Right hindlimb (tissue), 1 donor: ENCODE results near the gene NKTR.

Experiments
- DNase-seq: peaks from one replicate; pipeline ENCODE4 v3.0.0-alpha.2; 2018

The NKTR gene

DNA sequence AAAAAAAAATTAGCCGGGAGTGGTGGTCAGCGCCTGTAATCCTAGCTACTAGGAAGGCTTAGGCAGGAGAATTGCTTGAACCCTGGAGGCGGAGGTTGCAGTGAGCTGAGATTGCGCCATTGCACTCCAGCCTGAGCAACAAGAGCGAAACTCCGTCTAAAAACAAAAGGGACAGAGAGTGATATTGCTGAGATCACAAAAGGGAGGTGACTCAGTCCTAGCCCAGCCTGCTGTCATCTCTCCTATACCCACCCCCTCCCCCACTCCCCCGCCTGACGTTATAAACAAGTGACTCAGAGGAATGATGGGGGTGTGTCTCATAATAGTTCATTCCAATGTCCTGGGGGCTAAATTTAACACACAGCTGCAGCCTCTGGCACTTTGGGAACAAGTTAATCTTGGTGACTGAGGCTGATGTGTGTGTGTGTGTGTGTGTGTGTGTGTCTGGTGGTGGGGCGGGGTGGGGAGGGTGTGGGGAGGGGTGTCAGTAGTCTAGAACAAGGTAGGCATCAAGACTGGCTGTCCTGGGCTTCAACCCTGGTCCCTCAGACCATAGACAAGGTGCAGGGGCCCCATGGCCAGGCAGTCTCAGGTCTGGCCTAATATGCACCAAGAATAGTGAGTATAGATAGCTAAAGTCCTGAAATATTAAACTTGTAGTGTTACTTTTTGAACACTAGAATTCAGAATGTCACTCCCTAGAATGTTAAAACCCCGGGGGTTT lies 83.6 kb downstream of the NKTR start:
- peak; percentile 59 for DNase-seq

GRCh38 chr3:42684632-42685362 lies 84.3 kb downstream of the NKTR start:
- DNase-seq, result no peak

- DNase-seq, result peak; percentile 62
Observed at GRCh38 chr3:42685363-42685881, 84.9 kb downstream of the NKTR start, which contains the start of gene KLHL40. TSS of gene KLHL40 (plus strand) at chr3:42685537. CDS start at chr3:42685619, 82 bp downstream.

GRCh38 chr3:42685891-42686820 lies 85.7 kb downstream of the NKTR start:
- peak; percentile 35 for DNase-seq

DNA sequence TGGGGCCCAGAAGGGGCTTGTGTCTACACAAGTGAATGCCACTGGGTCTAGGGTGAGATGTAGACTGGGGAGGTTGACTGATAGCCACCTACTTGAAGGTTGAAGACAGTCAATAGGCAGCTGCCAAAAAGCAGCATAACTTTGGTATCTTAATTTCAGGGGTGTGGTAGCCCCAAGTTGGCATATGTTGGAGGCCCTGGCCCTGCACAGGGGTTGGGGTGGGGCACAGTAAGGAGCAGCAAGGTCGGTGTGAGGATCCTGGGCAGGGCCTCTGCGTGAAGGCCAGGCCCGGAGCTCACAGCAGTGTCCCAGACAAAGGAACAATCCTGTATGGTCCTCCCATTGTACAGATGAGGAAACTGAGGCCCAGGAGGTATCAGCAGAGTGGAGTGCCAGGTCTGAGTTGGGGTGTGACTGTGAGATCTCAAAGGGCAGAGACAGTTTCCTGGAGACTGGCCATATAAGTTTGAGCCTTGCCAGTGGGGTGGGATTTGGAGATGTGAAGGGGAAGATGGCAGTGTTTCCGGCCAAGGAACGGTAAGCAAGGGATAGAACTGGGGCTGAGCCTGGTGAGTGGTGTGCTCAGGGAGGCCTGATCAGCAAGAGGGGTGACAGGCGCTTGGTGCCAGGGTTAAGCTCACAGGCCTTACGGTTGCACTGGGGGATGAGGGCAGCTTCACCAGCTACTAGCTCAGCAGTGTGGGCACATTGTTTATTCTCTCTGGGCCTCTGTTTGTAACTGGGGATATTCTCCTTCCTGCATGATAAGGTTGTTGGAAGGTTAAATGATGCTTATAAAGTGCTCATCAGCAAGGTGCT lies 86.6 kb downstream of the NKTR start:
- peak; percentile 6 for DNase-seq

DNA sequence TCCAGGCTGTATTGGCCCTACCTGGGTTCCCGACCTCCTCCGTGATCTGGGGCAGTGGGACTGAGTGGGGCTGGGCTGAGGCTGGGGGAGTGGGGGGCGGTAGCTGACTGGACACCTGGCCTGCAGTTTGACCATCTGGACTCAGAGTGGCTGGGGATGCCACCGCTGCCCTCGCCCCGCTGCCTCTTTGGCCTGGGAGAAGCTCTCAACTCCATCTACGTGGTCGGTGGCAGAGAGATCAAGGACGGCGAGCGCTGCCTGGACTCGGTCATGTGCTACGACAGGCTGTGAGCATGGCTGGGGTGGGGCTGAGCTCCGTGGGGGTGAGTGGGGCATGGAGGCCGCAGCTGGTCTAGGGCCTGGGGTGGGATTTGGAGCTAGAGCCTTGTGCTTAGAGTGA lies 87.5 kb downstream of the NKTR start:
- peak; percentile 11 for DNase-seq

- DNase-seq, result peak; percentile 7
Observed at GRCh38 chr3:42688487-42689420, 88.3 kb downstream of the NKTR start.

- peak; percentile 5 for DNase-seq
Observed at GRCh38 chr3:42689421-42690014, 89.0 kb downstream of the NKTR start.

DNA sequence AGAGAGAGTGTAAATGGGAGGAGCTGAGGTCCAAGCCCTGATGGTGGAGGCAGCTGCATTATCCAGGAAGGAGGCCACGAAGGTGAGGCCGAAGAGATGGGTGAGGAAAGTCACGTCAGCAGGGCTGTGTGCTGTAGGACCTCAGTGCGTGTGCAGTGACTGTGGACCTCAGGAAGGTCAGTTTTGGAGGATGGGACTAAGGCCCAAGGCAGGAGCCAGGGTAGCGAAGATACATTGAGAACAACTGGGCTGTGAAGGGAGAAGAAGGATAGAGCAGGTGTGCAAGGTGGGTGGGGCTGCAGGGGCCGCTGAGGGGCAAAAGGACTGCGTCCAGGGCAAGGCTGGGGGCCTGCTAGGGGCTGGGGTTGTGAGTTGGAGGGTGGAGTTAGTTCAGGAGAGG lies 89.7 kb downstream of the NKTR start:
- DNase-seq, result no peak

- no peak for DNase-seq
Observed at GRCh38 chr3:42690766-42691680, 90.5 kb downstream of the NKTR start.

- no peak for DNase-seq
Observed at GRCh38 chr3:42691816-42692666, 91.6 kb downstream of the NKTR start.

DNA sequence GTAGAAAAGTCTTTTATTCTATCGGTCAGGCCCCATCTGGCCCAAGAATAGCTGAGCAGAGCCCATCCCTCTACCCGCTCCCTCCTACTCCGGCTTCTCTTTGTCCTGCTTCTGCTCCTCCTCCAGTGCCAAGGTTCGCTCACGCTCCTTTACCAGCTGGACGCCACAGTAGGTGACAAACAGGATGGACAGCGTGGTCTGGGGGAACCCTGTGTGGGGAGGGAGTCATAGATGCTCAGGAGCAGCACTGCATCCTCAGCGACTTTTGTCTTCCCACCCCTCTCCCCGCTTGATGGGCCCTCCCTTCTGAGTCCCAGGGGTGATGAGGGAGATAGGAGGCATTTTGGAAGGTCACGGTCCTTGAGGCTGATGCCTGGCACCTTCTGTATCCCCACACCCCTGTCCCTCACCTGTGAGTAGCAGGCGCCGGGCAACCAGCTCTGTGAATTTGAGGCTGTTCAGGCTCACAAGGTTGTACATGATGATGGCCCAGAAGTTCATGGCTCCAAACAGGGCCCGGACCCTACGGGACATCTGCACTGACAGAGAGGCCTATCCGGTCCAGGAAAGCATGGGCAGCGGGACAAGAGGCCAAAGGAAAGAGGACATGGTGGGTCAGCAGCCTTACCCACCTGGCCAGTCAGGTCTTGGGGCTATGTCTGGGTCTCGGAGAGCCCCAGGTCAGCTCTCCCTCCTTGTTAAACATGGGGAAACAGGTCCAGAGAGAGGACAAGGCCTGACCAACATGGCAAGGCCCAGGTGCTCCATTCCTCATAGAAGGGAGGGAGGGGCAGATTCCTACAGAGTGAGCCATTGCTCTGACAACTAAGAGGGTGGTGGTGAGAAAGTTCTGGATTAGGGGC lies 92.4 kb downstream of the NKTR start:
- no peak for DNase-seq

DNA sequence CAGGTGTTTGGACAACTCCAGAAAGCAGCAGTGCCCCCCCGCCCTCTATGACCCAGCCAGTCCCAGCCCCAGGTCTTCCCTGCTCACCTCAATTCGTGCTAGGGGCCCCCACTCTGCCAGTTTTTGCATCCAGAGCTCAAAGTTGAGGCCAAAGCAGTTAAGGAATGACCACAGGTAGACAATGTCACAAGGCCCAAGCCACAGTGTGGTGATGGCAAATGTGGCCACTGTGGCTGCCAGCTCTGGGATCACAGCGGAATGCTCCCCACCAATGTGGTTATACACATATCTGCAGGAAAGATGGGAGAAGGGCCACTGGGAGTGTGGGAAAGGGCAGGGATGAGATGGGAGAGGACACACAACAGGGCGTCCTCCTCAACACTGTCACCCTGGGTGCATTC lies 93.0 kb downstream of the NKTR start:
- DNase-seq, result no peak

GRCh38 chr3:42694366-42694765 lies 93.9 kb downstream of the NKTR start:
- DNase-seq, result no peak

DNA sequence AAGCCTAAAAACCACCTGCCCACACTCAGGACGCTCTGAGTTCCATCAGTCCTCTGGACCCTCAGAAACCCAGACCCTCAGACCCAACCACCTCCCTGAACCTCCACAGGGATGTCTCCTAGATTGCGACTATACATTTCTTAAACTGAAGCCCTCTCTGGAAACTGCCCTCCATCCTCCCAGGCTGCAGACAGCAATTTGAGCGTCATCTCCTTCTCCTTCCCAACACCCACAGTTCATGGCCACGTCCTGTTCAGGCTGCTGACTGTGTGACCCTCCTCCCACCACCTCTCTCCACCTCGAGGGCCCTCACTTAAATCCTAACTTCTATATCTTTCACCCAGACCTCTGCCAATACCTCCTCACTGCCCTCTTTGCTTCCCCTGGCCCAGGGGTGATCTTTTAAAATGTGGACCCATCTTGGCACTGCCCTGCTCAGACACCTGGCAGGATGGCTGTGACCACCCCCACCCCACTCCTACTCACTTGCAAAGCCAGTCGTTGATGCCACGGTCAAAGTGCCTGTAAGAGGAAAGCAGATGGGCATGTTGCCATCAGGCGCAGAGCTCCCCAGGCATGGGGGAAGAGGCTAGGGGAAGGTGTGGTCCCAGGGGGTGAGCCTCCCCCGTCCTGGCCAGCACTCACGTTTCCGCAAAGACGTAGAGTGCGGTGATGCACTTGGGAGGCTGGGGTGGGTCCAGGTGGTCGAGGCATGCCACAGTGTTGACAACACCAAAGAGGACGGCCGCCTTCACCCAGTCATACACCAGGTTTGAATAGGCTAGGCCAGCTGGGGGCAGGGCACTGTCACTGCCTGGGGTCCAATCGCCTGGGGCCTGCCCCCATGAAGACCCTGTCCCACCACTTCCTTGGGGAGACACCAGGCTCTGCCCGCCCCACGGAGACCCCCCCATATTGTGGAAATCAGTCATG lies 96.1 kb downstream of the NKTR start:
- DNase-seq, result no peak
